ENCODE results near the gene GSAP. TPM values are rescaled to one million over a fixed set of nuclear protein-coding genes. Genes with fewer than 3 reads are reported as not detected.

The GSAP gene
- total and polyA plus RNA-seq, 2 donors (not counting 3 experiments of a cell fraction or from before 2014, with no cell fraction given), result 2.3 to 5.8 TPM

GRCh38 chr7:77370606-77371005, 45.5 kb downstream of the GSAP start:
- no peak overlapping the region for H3K4me2 ChIP-seq (ENCODE audit: insufficient read depth, low read length)
- no peak for FAIRE-seq

More at GRCh38 chr7:77370606-77371005, 45.5 kb downstream of the GSAP start:
- H3K9ac ChIP-seq (replicated peaks; ENCODE audit: extremely low read depth, insufficient read depth, low read length), result no peak overlapping the region
- no peak overlapping the region for H3K27ac ChIP-seq (ENCODE audit: insufficient read depth, low read depth, low read length)
- CTCF ChIA-PET, result interaction anchor here (1.4 kb wide), 1 partner anchor 11 kb away, joined by 3 read pairs; no protein-coding TSS in a partner anchor
- H3K79me2 ChIP-seq (ENCODE audit: control insufficient read depth, insufficient read depth, low read length), result no peaks in the 10 kb centered on the region
- BruUV-seq (replicated peaks), result no TSS peak
- dilution Hi-C loops (cut with MboI; ENCODE audit: extremely low pct_ligation_motif_present, low sequenced_read_pairs) (no loop called here), intact Hi-C loops (cut with micrococcal nuclease) (no loop called here)
- DNase-seq (ENCODE audit: low read depth, low spot score), result no peak
- no peak overlapping the region for H3K4me3 ChIP-seq (replicated peaks in 1 of 3; ENCODE audit: insufficient read depth in 1 of 3, low read depth in 1 of 3, low read length in 3 of 3)
- H4K20me1 ChIP-seq (replicated peaks; ENCODE audit: control insufficient read depth, extremely low read depth, insufficient read depth, low read length), result no peaks in the 10 kb centered on the region
- no peaks in the 10 kb centered on the region for H3K36me3 ChIP-seq (ENCODE audit: control insufficient read depth in 2 of 2, extremely low read depth in 1 of 2, insufficient read depth in 2 of 2, low read length in 2 of 2)
- H3K27me3 ChIP-seq (ENCODE audit: control insufficient read depth in 2 of 2, insufficient read depth in 2 of 2, low read length in 2 of 2), result no peaks in the 10 kb centered on the region
- H3K4me1 ChIP-seq (ENCODE audit: control insufficient read depth, extremely low read depth, insufficient read depth, low read length), result no peaks in the 10 kb centered on the region
- TF ChIP-seq JUN (IDR thresholded peaks at IDR 0.05; ENCODE audit: borderline replicate concordance, insufficient read depth, insufficient read length, low read depth) (no peak), CTCF (IDR thresholded peaks at IDR 0.05; ENCODE audit: extremely low read depth in 1 of 2, insufficient read depth in 1 of 2, low read depth in 1 of 2, low read length in 2 of 2) (no peak), MAX (IDR thresholded peaks at IDR 0.05; ENCODE audit: insufficient read depth, insufficient read length) (no peak), POLR2AphosphoS5 (IDR thresholded peaks at IDR 0.05; ENCODE audit: insufficient read depth, low read depth, low read length) (no peak), POLR2A (IDR thresholded peaks at IDR 0.05; ENCODE audit: low read depth, low read length) (no peak), EZH2 (IDR thresholded peaks at IDR 0.05; ENCODE audit: borderline replicate concordance, low read depth, low read length, severe bottlenecking) (no peak)
- H3K9me1 ChIP-seq (replicated peaks; ENCODE audit: control insufficient read depth, extremely low read depth, insufficient read depth, low read length), result no peaks in the 10 kb centered on the region
- H3K9me3 ChIP-seq (replicated peaks; ENCODE audit: control insufficient read depth, insufficient read depth, low read length), result no peaks in the 10 kb centered on the region
- POLR2A ChIA-PET, result no interaction called here
- no peak overlapping the region for H2AFZ ChIP-seq (ENCODE audit: low read depth, low read length)

Data from endothelial cell of umbilical vein (primary cell).